GM10266 (cell line): Measurements from ENCODE around the gene ANAPC10.

Experiments
- DNase-seq: peaks from one replicate; pipeline ENCODE4 v3.0.0; 2012; ENCODE audit errors: extremely low spot score
- CTCF ChIP-seq: IDR thresholded peaks from 2 replicates; pipeline ENCODE4 v1.5.1; 2012; ENCODE audit warnings: mild to moderate bottlenecking, low read depth; ENCODE audit not compliant: control insufficient read depth, insufficient read depth; ENCODE audit errors: missing control alignments

ANAPC10 gene

GRCh38 chr4:145069361-145069760, 28.6 kb downstream of the ANAPC10 start:
- DNase-seq, result no peak
- TF ChIP-seq CTCF, result no peak

- no peak for DNase-seq
- no peak for TF ChIP-seq CTCF
These were observed 31.9 kb downstream of the ANAPC10 start for GRCh38 chr4:145066063-145066501.

GRCh38 chr4:145061318-145061920, 36.6 kb downstream of the ANAPC10 start:
- peak; percentile 19 for DNase-seq
- TF ChIP-seq CTCF, result peak; percentile 35

- TF ChIP-seq CTCF, result no peak
These were observed 39.7 kb downstream of the ANAPC10 start for GRCh38 chr4:145058256-145058655.

GRCh38 chr4:145056325-145057130, 41.5 kb downstream of the ANAPC10 start:
- no peak for DNase-seq
- TF ChIP-seq CTCF, result no peak

More at GRCh38 chr4:145058256-145058655, 39.7 kb downstream of the ANAPC10 start:
- DNase-seq, result no peak

GRCh38 chr4:145055533-145056257, 42.3 kb downstream of the ANAPC10 start:
- no peak for TF ChIP-seq CTCF
- DNase-seq, result no peak
